Fibroblast of mammary gland (primary cell): ENCODE data around the gene BORCS5.

Experiments
- DNase-seq: peaks from one replicate; pipeline ENCODE4 v3.0.0-alpha.2; 2010; ENCODE audit warnings: low read depth
- H3K4me3 ChIP-seq: 2 replicates; pipeline ENCODE4 v1.5.1; 2011; ENCODE audit warnings: low read depth, mild to moderate bottlenecking, low read length, moderate library complexity; ENCODE audit not compliant: control insufficient read depth
- CTCF ChIP-seq: conservative IDR thresholded peaks from 2 replicates; pipeline ENCODE4 v1.5.1; 2011; ENCODE audit warnings: low read depth, low read length, inconsistent platforms; ENCODE audit not compliant: control insufficient read depth, insufficient read depth

The BORCS5 gene

DNA sequence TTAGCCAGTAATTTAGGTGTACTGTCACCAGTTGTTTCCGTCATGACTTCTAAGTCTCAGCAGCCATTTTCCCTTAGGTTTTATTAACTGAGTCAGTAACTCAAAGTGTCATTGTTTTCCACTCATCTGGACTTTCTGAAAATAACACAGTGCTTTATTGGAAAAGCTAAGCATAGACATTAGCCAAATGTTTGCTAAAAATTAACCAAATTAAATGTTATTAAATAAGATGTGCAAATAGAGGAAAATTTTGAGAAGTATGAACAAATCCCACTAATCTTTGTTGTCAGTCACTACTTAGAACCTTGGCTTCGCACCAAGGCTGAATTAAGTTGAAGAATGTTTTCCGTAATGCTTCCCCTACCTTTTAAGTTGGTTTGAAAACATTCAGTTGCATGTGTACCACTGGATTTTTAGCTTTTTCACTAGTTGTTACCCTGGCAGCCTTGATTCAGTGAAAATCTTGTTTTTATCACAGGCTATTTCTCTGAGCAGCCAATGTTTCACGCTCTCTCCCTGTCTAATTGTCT lies 43.0 kb downstream of the BORCS5 start:
- H3K4me3 ChIP-seq: no peak overlapping the region
- no peak for TF ChIP-seq CTCF
- no peak for DNase-seq

DNA sequence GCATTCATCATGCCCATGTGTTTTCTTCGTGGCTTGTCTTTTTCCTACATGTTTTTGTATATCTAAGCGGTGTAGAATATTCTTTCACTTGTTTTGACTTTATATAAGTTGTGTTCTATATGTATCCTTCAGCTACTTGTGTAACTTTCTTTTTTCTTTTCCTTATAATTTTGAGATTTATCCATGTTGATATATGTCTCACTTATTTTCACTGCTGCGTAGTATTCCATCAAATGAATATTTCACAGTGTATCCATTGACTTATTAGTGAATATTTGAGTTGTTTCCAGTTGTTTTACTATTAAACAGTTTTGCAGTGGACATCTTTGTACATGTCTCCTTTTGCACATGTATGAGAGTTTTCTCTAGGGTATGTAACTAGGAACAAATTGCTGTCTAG lies 43.9 kb downstream of the BORCS5 start:
- no peak for TF ChIP-seq CTCF

DNA sequence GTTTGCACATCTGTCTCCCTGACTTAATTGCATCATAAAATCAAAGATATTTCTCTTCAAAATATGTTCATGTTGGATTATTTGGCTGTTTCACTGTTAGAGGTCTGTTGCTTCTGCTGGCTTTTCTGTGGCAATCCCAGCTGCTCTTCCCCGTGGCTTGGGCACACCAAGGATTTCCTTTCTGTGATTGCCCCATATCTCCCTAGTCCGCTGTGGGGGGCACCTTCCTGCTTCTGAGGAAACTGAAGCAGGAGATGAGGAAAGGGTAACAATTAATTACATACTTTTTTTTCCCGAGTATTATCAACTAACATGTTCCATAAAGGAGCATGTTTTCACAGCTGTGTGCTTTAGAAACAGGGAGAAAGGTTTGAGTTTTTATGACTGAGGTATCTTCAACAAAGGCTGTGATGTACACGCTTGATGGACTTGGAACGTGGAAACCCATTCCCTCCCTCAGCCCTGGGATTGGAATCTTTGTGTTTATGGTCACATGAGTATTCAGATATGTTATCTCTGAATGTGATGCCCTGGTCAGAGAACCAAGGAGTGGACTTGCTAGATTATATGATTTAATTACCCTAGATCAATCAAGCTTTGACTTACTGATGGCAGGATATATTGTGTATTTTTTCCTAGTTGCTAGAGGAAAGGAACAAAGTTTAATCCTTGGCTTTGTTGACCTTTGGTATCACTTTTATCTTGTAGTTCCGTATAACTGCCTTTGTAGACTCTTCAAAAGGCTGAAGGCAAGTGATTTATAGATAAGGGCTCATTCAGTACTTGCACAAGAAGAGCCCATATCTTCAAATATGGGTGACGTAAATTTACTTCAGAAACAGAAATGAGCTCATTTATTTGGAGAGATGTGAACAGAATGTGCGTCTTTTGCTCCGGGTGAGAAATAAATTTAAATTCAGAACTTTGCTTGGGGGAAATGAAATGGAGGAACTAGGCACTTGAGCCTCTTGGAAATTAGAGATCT lies 46.7 kb downstream of the BORCS5 start:
- H3K4me3 ChIP-seq: no peak overlapping the region
- TF ChIP-seq CTCF: no peak
- no peak for DNase-seq

More for the DNA sequence above, 43.9 kb downstream of the BORCS5 start:
- H3K4me3 ChIP-seq: no peak overlapping the region
- DNase-seq: no peak

- DNase-seq: no peak
- TF ChIP-seq CTCF: no peak
Measured at GRCh38 chr12:12404297-12404696, 47.4 kb downstream of the BORCS5 start.

DNA sequence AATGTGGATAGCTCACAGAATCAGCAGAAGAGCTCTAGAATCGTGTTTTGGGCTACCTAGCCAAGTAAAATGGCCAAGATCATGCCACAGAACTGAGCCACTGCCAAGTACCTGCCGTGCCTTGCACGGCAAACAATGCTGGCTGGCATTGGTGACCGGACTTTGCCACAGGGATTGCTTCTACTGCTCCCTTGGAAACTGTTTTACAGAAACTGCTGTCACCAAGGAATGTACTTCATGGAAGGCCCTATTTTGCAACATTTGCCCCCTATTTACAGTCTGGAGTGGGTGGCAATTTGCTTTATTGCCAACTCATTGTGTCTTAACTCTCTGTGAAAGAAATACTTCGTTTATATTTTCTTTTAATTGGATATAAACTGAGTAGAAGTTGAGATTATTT lies 49.0 kb downstream of the BORCS5 start:
- H3K4me3 ChIP-seq: no peak overlapping the region
- TF ChIP-seq CTCF: no peak
- DNase-seq: no peak

More at GRCh38 chr12:12404297-12404696, 47.4 kb downstream of the BORCS5 start:
- no peak overlapping the region for H3K4me3 ChIP-seq

- no peak for DNase-seq
- TF ChIP-seq CTCF: no peak
- H3K4me3 ChIP-seq: no peak overlapping the region
Measured at GRCh38 chr12:12406762-12407161, 49.9 kb downstream of the BORCS5 start.
